T-cell (primary cell): Measurements from ENCODE around the gene CELA1. TPM values are rescaled to one million over a fixed set of nuclear protein-coding genes. Genes with fewer than 3 reads are reported as not detected.

Source experiments
- ATAC-seq, 4 experiments: fragments of 200-7000 bp in 3 of 4; fragments of 150-1000 bp in 1 of 4; cut with Tn5 transposase; replicated peaks in 1 of 4; 1 replicate in 3 of 4; 2 replicates in 1 of 4; pipeline ENCODE4 v1.10.0; 2021; ENCODE audit warnings: moderate library complexity in 3 of 4, mild to moderate bottlenecking in 2 of 4, moderate number of reproducible peaks in 1 of 4
- CTCF ChIA-PET, 2 donors: fragments of 300-600 bp; sonication (Branson Sonifier 250); formaldehyde crosslinking; loops; one replicate each; lab custom pipeline; 2022; ENCODE audit warnings: antibody characterized with exemption in 2 of 2; lab: Charles Lee
- POLR2A ChIA-PET, 2 donors: fragments of 300-600 bp; sonication (Branson Sonifier 250); formaldehyde crosslinking; loops; one replicate each; lab custom pipeline; 2022; ENCODE audit warnings: antibody characterized with exemption in 2 of 2; lab: Charles Lee
- DNase-seq, 35 experiments: peaks; one replicate each; pipeline versions ENCODE4 v3.0.0 to v3.0.0-alpha.2; 2013 to 2023
- H3K27ac ChIP-seq: one replicate; pipeline ENCODE4 v1.5.1; 2013; ENCODE audit warnings: low read length
- H3K27me3 ChIP-seq, 2 experiments: replicated peaks in 1 of 2; 1 replicate in 1 of 2; 2 replicates in 1 of 2; pipeline versions ENCODE4 v1.6.1 to v1.7.0; 2013; ENCODE audit warnings: low read length in 1 of 2, mixed read lengths in 1 of 2; ENCODE audit not compliant: control insufficient read depth in 2 of 2, insufficient read depth in 2 of 2; ENCODE audit errors: extremely low read depth in 1 of 2
- H3K36me3 ChIP-seq, 2 donors: 1 replicate in 1 of 2; 2 replicates in 1 of 2; pipeline versions ENCODE4 v1.6.1 to v1.7.0; 2013; ENCODE audit warnings: low read length in 1 of 2; ENCODE audit not compliant: control insufficient read depth in 2 of 2, insufficient read depth in 1 of 2; ENCODE audit errors: extremely low read depth in 1 of 2
- H3K4me1 ChIP-seq, 2 experiments: 1 replicate in 1 of 2; 2 replicates in 1 of 2; pipeline versions ENCODE4 v1.6.1 to v1.7.0; 2013; ENCODE audit warnings: low read length in 2 of 2, mixed read lengths in 1 of 2; ENCODE audit not compliant: insufficient read depth in 2 of 2, control insufficient read depth in 1 of 2; ENCODE audit errors: extremely low read depth in 1 of 2
- H3K4me3 ChIP-seq, 2 donors: 1 replicate in 1 of 2; 2 replicates in 1 of 2; pipeline versions ENCODE4 v1.5.1 to v1.7.0; 2013; ENCODE audit warnings: mild to moderate bottlenecking in 2 of 2, low read length in 1 of 2, moderate library complexity in 1 of 2; ENCODE audit not compliant: control insufficient read depth in 1 of 2; ENCODE audit errors: extremely low read depth in 1 of 2
- H3K9me3 ChIP-seq: 2 replicates; pipeline ENCODE4 v1.7.0; 2013
- H3K27ac Mint-ChIP-seq, 2 donors: one replicate each; pipeline ENCODE4 v1.8.0; 2020 to 2021; ENCODE audit warnings: mild to moderate bottlenecking in 2 of 2, mixed read lengths in 2 of 2
- H3K27me3 Mint-ChIP-seq, 2 donors: one replicate each; pipeline ENCODE4 v1.8.0; 2021 to 2022; ENCODE audit warnings: mixed read lengths in 2 of 2
- H3K36me3 Mint-ChIP-seq: one replicate; pipeline ENCODE4 v1.8.0; 2021; ENCODE audit warnings: mixed read lengths
- H3K4me1 Mint-ChIP-seq, 3 donors: one replicate each; pipeline ENCODE4 v1.8.0; 2020 to 2022; ENCODE audit warnings: mixed read lengths in 3 of 3, mild to moderate bottlenecking in 1 of 3
- H3K4me3 Mint-ChIP-seq, 3 donors: one replicate each; pipeline ENCODE4 v1.8.0; 2020 to 2022; ENCODE audit warnings: mild to moderate bottlenecking in 3 of 3, mixed read lengths in 3 of 3, moderate library complexity in 3 of 3
- H3K9me3 Mint-ChIP-seq, 3 donors: one replicate each; pipeline ENCODE4 v1.8.0; 2020 to 2022; ENCODE audit warnings: mixed read lengths in 3 of 3
- WGBS: methylation state at CpG from one replicate; pipeline ENCODE4 v1.1.5; 2013; ENCODE audit warnings: missing lambda C conversion rate; ENCODE audit not compliant: insufficient coverage; 5-methylcytosine and 5-hydroxymethylcytosine counted together
- total RNA-seq, 35 experiments: library from RNA in 6 of 35; stranded (reverse) in 6 of 35; fragments of 120-200 nt in 1 of 35; gene quantifications; one replicate each; pipeline versions ENCODE4 v1.2.1 to v1.2.4 and lab custom pipeline; 2013 to 2026

Gene CELA1
- total RNA-seq, 5 donors from 2014 or later (not counting 1 experiment from before 2014, with no cell fraction given) = 0.47 to 3.5 (median 0.88) TPM

DNA sequence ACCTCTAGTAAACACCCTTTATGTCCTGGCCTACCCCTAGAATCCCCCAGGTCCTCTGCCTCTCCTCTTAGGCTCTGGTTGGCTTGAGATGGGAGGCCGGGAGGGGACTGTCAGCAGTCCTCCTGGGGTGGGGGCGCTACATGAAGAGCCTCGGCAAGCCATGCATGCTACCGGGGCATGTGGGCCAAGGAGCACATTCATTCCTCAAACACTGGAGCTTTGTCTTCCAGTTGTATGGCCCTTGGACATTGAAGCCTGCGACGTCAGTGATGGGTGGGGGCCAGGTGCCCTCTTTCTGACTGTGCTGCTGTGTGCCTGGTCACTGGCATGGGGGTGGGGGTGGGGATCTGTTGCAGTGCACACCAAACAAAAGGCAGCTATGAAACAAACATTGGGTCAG is 15.8 kb upstream of the CELA1 start:
- CTCF ChIA-PET = interaction anchor here in 1 of 2 donors (1.1 kb wide), 1 partner anchor 21 kb away, joined by 3 read pairs; no protein-coding TSS in a partner anchor
- peaks cover 0 to under 1% of the 10 kb centered on the region in 2 experiments for H3K4me1 ChIP-seq
- POLR2A ChIA-PET = no interaction called here
- H3K36me3 ChIP-seq = peaks cover 14 to 17% of the 10 kb centered on the region in 2 donors
- H3K27ac ChIP-seq = no peak overlapping the region
- no peaks in the 10 kb centered on the region for H3K9me3 ChIP-seq
- H3K4me3 Mint-ChIP-seq = no peak overlapping the region
- H3K9me3 Mint-ChIP-seq = no peaks in the 10 kb centered on the region
- peaks cover 6 to 12% (median 6%) of the 10 kb centered on the region in 3 donors for H3K4me1 Mint-ChIP-seq
- H3K27ac Mint-ChIP-seq = no peak overlapping the region
- no peak overlapping the region for H3K4me3 ChIP-seq
- peaks cover 29% of the 10 kb centered on the region for H3K36me3 Mint-ChIP-seq
- no peaks in the 10 kb centered on the region for H3K27me3 ChIP-seq
- no peak for DNase-seq
- WGBS = 100% methylated on average over 2 of the region's 6 CpGs
- H3K27me3 Mint-ChIP-seq = no peaks in the 10 kb centered on the region
- no peak for ATAC-seq

DNA sequence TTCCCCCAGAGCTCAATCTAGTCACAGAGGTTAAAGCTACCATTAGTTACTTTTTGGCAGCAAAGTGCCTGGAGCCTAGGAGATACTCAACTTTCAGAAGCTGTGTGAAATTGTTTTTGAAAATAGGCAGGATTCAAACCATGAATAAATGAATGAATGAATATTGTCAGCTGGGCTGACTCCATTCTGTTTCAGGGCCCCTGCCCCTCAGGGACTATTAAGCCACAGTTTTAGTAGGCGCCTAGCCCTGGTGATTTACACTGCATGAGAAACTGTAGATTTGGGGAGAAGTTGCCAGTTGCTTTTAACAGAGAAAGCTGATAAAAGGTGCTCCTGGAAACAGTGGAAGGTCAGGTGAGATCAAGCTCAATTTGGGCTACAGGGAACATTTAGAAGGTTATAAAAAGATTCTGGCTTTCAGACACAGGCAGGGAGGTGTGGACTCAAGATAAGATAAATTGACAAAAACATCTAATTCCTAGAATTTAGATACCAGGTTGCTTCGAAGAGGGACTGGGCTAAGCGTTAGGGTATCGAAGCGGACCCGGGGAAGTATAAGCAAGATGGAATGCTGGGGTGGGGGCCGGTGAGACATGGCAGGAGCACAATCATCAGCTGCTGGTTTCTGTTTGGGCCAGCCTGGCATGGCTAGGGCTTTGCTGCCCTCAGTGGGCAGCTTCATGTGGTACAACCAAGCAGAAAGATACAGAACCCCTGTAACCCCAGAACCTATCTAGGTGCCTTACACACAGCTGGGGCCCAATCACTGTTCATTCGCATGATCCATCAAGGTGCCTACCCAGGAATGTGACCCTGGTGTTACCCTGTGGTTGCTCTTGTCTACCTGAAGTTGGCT is 14.9 kb upstream of the CELA1 start:
- Histone ChIP-seq H3K27ac (no peak overlapping the region), H3K4me3 (no peak overlapping the region), H3K4me1 (no peaks in the 10 kb centered on the region), H3K9me3 (no peaks in the 10 kb centered on the region), H3K27me3 (no peaks in the 10 kb centered on the region), H3K36me3 (peaks cover 14 to 20% of the 10 kb centered on the region in 2 donors)
- ATAC-seq (no peak), DNase-seq (no peak)
- Mint-ChIP-seq H3K4me1 (peaks cover 5 to 12% (median 6%) of the 10 kb centered on the region in 3 donors), H3K9me3 (no peaks in the 10 kb centered on the region), H3K4me3 (no peak overlapping the region), H3K27ac (no peak overlapping the region), H3K27me3 (no peaks in the 10 kb centered on the region), H3K36me3 (peaks cover 35% of the 10 kb centered on the region)
- 100% methylated on average over 4 of the region's 8 CpGs for WGBS
- ChIA-PET CTCF (interaction anchor here in 1 of 2 donors (0.7 to 1.7 kb wide), 2 partner anchors 20 to 536 kb away, joined by 3 to 4 read pairs; no protein-coding TSS in a partner anchor), POLR2A (no interaction called here)

DNA sequence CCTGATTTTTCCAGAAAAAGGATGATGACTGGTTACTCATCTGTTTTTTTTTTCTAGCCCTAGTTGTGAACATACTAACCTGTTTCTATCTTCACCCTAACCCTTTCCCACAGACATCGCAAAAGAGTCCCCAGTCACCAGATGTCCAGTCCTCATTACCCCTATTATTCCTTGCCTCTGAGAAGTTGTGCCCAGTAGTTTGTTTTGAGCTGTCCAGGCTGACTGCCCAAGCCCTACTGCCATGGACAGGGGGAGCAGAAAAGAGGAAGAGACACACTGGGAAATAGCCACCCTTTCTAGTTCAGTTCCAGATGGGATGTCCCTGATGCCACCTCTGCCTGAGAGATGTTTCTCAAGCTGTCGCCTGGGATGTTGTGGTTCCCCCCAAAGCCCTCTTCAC is 13.8 kb upstream of the CELA1 start:
- Histone ChIP-seq H3K27me3 (no peaks in the 10 kb centered on the region), H3K36me3 (peaks cover 14 to 21% of the 10 kb centered on the region in 2 donors), H3K4me3 (no peak overlapping the region), H3K27ac (no peak overlapping the region), H3K4me1 (no peaks in the 10 kb centered on the region), H3K9me3 (no peaks in the 10 kb centered on the region)
- no CpG with 5 or more reads among the region's 2 CpGs for WGBS
- Mint-ChIP-seq H3K36me3 (peaks cover 35% of the 10 kb centered on the region), H3K27ac (no peak overlapping the region), H3K4me1 (peaks cover 0 to 12% (median 0%) of the 10 kb centered on the region in 3 donors), H3K4me3 (no peak overlapping the region), H3K27me3 (no peaks in the 10 kb centered on the region), H3K9me3 (no peaks in the 10 kb centered on the region)
- no peak for ATAC-seq
- no peak for DNase-seq
- ChIA-PET CTCF (interaction anchor here (0.6 to 1.7 kb wide), 2 partner anchors 16 to 19 kb away, joined by 3 to 4 read pairs; no protein-coding TSS in a partner anchor), POLR2A (no interaction called here)

DNA sequence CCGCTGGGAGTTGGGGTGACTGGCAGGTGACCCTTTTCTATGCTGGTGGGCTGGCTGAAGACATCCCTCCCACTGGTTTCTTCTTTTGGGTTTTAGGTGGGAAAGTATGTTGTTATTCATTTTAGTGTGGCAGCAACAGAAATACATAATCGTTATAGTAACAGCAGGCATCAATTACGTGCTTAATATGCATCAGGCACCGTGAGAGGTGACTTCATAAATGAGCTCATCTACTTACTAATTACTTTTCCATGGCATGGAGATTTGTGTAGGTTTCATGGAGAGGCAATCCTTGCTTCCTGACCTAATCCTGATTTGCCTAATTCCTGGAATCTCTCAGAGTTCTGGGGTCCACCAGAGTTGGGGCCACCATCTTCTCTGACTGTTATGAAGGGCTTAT is 13.4 kb upstream of the CELA1 start:
- ChIA-PET POLR2A (no interaction called here), CTCF (interaction anchor here (0.6 to 1.7 kb wide), 2 partner anchors 16 to 19 kb away, joined by 3 to 4 read pairs; no protein-coding TSS in a partner anchor)
- Mint-ChIP-seq H3K4me3 (no peak overlapping the region), H3K4me1 (peaks cover 0 to 12% (median 0%) of the 10 kb centered on the region in 3 donors), H3K36me3 (peaks cover 38% of the 10 kb centered on the region), H3K27me3 (no peaks in the 10 kb centered on the region), H3K27ac (no peak overlapping the region), H3K9me3 (no peaks in the 10 kb centered on the region)
- no CpG with 5 or more reads among the region's 4 CpGs for WGBS
- ATAC-seq (no peak), DNase-seq (no peak)
- Histone ChIP-seq H3K27me3 (no peaks in the 10 kb centered on the region), H3K4me1 (no peaks in the 10 kb centered on the region), H3K27ac (no peak overlapping the region), H3K9me3 (no peaks in the 10 kb centered on the region), H3K36me3 (peaks cover 14 to 24% of the 10 kb centered on the region in 2 donors), H3K4me3 (no peak overlapping the region)

DNA sequence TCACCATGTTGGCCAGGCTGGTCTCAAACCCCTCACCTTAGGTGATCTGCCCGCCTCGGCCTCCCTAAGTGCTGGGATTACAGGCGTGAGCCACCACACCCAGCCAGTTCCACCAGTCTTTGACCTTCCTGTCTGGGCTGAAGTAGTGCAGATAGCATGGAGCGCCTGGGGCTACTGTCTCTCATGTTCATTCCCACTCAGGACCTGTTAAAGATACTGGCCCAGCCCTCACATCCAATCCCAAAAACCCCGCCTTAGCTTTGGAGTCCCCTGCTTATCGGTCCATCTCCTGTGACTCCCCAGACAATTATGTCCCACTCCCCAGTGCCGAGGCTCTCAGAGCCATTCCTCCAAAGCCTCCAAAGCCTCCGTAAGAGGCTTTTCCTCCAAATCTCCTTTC is 12.0 kb upstream of the CELA1 start:
- ChIA-PET CTCF (no interaction called here), POLR2A (no interaction called here)
- Mint-ChIP-seq H3K27me3 (no peaks in the 10 kb centered on the region), H3K36me3 (peaks cover 32% of the 10 kb centered on the region), H3K9me3 (no peaks in the 10 kb centered on the region), H3K27ac (no peak overlapping the region), H3K4me1 (peaks cover 0 to 7% (median 0%) of the 10 kb centered on the region in 3 donors), H3K4me3 (no peak overlapping the region)
- Histone ChIP-seq H3K36me3 (peaks cover 10 to 24% of the 10 kb centered on the region in 2 donors), H3K4me3 (no peak overlapping the region), H3K4me1 (no peaks in the 10 kb centered on the region), H3K27ac (no peak overlapping the region), H3K27me3 (no peaks in the 10 kb centered on the region), H3K9me3 (no peaks in the 10 kb centered on the region)
- 96% methylated on average over 5 of the region's 8 CpGs for WGBS
- ATAC-seq (no peak), DNase-seq (no peak)

DNA sequence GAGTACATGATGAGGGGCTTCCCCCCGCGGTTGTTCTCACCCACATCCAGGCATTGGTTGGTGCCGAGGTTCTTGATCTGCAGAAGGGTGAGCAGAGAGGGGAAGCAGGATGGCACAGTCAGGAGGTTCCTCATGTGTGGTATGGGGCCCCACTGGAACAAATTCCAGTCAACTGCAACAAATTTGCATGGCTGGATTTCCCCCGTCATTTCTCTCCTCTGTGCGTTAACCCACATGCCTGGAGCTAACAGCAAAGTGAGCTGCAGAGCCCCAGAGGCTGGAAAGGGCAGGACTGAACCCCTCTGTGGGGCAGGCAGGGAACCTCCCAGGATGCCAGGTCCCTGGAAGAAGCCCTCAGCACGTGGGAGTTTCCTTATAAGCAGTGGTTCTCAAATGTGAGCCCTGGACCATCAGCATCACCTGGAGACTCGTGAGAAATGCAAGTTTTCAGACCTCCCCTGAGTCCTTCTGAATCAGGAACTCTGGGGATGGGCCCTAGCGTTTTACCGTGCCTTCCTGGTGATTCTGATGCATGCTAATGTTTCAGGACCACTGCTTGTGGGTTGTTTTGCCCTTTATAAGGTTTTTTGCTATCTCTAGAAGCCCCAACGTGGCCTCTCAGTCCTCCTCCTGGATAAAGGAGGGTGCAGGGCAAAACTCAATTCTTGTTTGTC is 11.0 kb upstream of the CELA1 start:
- no peaks in the 10 kb centered on the region for H3K4me1 ChIP-seq
- ATAC-seq = peak in 1 of 4 experiments; percentile 20
- Mint-ChIP-seq H3K4me1 (peaks cover 0 to 7% (median 0%) of the 10 kb centered on the region in 3 donors), H3K4me3 (no peak overlapping the region), H3K27me3 (no peaks in the 10 kb centered on the region), H3K27ac (no peak overlapping the region), H3K36me3 (peaks cover 32% of the 10 kb centered on the region), H3K9me3 (no peaks in the 10 kb centered on the region)
- H3K9me3 ChIP-seq = no peaks in the 10 kb centered on the region
- WGBS = 73% methylated on average over 2 of the region's 10 CpGs
- CTCF ChIA-PET = no interaction called here
- H3K4me3 ChIP-seq = no peak overlapping the region
- DNase-seq = peak in 1 of 35 experiments; percentile 22
- peaks cover 10 to 20% of the 10 kb centered on the region in 2 donors for H3K36me3 ChIP-seq
- no peaks in the 10 kb centered on the region for H3K27me3 ChIP-seq
- POLR2A ChIA-PET = interaction anchor here in 1 of 2 donors (0.6 kb wide), 1 partner anchor 85 kb away, joined by 5 read pairs; no protein-coding TSS in a partner anchor
- no peak overlapping the region for H3K27ac ChIP-seq
